ENCODE results near the gene EFCAB10.
A peak's percentile ranks its signal among the peaks of the same experiment; 100 is the strongest.
"Not testable (repeated sequence)": the region's sequence is repeated elsewhere in the genome, so short reads cannot be mapped to it uniquely, and the experiment has no call there.

EFCAB10 gene
- 0.30 to 1.1 (median 0.51) reads per million in 4 donors for total RNA-seq

DNA sequence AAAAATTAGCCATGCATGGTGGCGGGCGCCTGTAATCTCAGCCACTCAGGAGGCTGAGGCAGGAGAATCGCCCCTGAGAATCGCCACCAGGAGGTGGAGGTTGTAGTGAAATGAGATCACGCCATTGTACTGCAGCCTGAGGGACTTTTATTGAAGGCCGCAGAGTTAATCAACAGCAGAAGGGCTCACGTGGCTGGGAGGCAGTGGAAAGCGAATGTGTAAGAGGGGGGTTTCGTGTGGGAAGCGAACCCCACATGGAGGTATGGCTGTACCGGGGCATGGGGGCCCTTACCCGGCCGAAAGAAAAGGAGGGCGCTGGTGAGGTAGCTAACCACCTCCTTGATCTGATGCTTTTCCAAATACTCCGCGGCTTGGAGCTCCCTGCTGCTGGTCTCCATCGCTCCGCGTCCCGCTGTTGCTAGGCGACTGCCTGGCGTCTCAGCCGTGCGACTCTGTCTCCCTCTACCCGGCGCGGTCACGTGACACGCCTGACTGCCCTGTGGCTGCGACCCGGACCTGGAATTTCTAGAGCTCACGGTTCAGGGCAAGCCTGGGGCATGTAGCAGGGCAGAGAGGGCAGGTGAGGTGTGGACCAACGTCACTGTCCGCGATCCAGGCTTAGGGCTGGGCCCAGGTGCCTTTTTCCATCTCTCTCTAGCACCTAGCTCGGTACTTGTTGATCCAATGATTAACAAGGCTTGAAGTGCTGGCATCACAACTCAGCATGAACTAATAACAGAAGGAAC lies at the start of gene EFCAB10:
EFCAB10 (minus strand) TSS at position 428 of the 746 bp plus-strand sequence; CDS start at position 398, 30 bp downstream.
- DNase-seq = peak; percentile 15 to 48 (median 17)

DNA sequence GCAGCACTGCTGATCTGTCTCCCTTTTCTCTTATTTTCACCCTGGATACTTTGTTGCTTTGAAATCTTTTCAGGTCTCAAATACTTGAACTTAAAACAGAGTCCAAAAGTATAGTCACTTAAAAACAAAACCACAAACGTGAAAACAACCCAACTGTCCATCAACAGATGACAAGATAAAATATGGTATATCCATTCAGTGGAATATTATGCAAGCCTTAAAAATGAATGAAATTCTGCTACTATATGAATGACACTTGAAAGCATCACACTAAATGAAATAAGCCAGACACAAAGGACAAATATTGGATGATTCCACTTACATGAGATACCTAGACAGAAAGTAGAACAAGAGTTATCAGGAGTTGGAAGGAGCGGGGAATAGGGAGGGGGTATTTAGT lies 44.7 kb upstream of the EFCAB10 start:
- DNase-seq = no peak

GRCh38 chr7:105623906-105624305 lies 42.6 kb upstream of the EFCAB10 start:
- DNase-seq = no peak

GRCh38 chr7:105623378-105623777 lies 42.1 kb upstream of the EFCAB10 start:
- no peak for DNase-seq

- no peak for DNase-seq
These were observed 40.9 kb upstream of the EFCAB10 start for GRCh38 chr7:105622106-105622731.

DNA sequence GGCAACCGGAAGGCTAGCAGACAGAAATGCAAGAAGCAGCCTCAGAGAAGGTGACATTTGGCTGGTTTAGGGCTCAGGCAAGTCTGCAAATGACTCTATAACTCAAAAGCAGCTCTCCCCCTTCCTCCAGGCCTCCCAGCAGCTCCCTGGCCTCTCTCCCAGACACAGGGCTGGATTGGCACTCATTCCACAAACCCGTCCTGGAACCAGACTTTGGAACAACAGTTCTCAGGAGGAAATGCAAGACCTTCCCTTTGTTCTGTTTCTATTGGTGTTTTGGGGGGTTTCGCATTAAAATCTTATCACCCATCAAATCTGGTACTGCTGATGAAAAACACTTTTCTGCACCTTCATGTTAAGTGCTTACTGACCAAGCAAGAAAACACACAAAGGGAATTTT lies 40.3 kb upstream of the EFCAB10 start:
- DNase-seq = no peak

GRCh38 chr7:105621176-105621575 lies 39.9 kb upstream of the EFCAB10 start:
- no peak for DNase-seq

GRCh38 chr7:105619590-105619989 lies 38.3 kb upstream of the EFCAB10 start:
- DNase-seq = no peak

DNA sequence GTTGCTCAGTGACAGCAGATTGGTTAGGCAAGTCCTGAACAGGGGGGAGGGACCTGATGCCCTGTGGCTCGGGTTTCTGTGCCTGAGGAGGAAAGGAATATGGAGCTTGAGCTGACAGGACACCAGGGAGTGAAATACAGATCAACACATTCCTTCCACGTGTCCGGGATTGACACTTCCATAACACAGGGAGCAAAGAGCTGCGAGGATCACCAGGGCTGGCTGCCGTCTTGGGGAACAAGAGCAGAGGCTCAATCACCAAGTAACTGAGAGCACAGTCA lies 36.7 kb upstream of the EFCAB10 start:
- no peak for DNase-seq

DNA sequence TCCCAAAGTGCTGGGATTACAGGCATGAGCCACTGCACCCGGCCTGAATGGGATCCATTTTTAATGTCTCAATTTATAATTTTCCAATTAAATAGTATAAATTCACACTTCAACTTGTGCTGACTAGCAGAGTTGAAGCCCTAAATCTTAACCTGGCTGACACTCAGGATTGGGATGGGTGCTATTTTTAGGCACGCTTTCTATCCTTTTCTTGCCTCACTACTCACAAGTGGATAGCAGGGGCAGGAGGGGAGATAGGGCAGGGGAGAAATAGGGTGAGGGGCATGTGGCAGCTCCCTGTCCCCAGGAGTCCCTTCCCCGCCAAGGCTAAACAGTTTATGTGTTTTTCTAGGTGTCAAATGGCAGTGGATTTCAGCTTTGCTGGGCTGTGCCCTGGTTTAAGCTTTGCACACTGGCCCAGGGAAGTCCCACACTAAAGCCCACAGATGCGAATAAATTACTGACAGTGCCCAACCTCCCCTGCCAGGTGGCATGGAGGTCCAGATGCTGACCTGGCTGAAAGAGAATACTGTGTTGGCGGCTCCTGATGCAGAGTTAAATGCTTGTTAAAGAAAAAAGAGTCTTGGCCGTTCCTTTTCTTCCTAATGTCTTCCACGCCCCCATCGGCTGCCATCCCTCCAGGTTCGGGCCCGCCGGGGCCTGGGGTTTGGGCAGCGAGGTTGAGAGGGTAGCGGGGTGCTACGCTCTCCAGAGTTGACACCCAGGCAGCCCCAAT lies 36.2 kb upstream of the EFCAB10 start:
- DNase-seq = no peak

DNA sequence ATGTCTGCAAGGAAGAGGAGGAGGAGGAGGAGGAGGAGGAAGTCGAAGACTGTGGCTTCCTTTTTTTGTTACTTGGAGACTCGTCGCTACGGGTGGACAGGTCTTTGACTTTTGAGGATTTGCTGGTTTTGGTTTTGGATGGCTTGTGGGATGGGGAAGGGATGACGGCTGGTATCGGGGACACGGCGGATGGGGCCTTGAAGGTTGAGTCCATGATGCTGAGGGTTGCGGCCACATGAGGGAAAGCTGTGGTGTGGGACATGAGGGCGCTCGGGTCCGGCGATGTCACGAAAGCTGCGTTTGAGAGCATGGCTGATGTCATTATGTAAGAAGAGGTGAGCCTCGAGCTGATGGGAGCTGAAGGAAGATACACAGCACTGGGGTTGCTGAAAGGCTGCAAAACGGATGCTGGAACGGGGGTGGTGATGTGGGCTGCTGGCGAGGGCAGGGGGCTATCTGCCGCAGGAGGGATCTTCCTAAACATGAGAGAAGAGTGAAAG lies 33.1 kb upstream of the EFCAB10 start:
- no peak for DNase-seq

DNA sequence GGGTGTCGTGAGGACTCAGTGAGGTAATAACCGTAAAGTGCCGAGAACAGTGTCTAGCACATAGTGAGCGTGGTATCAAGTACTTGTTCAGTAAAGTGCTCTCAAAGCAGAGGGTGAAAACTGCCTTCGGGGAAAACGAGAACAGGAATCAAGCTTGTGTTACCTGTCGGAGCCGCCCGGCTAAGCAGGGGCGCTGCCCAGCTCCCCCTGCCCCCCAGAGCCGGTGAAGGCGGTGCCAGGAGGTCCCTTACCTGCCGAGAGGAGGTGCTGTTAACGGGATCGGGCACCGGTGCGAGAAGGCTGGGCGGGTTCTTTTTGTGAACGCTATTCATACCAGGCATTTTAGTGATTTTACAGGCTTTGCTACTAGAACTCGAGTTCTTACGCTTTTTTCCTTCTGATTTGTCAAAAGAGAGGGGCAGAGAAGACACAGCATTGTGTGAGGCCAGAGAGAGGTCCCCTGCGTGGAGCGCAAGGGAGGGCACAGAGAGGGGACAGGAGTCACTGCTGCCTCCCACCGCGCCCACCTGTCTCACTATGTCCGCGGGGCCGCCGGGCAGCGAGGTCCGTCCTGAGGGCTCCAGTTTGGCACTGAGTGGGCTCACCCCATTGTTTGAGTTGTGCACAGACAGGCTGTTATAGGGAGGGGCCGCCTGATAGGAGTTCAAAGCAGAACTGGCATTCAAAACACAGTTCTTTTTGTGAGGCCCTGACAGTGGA lies 32.5 kb upstream of the EFCAB10 start:
- DNase-seq = no peak

- no peak for DNase-seq
These were observed 31.5 kb upstream of the EFCAB10 start for GRCh38 chr7:105612806-105613205.

DNA sequence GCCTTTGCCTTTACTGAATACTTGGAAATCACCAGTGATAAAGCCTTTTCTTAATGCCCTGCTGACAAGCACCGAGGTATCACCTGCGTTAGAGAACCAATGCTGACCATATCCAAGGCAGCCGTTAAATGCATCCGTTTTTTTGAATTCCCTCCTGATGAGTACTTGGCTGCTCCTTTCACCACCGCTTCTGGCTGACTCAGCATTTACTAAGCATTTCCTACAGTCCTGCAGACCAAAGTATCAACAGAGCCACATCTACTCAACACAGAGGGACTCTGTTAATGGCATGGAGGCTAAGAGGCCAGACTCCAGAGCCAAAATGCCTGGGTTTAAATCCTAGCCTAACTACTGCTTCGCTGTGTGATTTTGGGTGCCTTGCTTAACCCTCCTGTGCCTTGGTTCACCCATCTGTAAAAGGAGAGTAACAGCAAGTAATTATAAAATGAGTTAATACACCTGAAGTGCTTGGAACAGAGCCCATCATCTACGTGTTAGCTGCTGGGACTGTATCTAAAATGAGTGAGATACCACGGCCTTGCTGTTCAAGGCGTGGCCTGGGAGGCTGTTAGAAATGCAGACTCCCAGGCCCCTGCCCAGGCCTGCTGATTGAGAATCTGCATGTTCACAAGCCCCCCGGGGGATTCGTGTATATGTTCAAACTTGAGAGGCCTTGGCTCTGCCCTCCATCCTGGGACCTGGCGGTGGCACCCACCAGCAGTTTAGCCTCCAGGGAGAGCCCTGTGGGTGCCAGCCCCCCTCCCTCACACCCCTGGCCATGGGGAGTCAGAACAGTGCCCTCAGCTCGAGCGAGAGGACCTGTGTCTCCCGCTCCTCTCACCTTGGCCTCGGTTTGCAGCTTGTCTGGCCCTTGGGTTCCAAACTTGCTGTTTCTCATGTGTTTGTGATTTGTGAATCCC lies 30.8 kb upstream of the EFCAB10 start:
- no peak for DNase-seq

DNA sequence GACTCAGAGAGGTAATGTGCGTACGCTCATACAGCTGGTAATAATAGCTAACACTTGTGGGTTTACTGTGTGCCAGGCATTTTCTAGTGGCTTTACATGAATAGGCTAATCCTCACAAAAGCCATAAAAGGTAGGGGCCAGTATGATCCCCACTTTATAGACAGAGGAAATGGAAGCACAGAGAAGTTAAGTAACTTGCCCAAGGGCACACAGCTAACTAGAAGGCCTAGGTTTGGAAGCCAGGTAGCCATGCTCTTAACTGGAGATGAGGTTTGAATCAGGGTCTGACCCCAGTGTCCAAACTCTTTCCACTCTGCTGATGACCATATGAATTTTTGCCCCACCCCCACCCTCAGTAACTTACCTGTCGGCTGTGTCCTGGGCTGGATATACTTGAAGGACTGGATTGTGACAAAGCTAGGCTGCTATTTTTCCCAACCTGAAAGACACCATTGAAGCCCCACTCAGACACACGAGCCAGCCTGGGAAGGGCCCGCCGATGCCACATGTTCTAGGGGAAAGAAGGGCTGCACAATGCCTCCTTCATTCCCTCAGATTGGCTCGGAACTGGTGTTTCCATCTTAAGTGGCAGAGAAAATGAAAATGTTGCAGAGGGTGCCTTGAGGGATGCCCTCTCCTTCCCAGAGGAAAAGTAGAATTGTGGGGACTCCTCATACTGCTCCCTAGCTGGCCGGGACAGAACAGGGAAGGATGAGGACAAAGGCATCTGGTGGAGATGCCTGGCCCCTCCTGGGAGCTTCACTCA lies 29.1 kb upstream of the EFCAB10 start:
- DNase-seq = no peak

DNA sequence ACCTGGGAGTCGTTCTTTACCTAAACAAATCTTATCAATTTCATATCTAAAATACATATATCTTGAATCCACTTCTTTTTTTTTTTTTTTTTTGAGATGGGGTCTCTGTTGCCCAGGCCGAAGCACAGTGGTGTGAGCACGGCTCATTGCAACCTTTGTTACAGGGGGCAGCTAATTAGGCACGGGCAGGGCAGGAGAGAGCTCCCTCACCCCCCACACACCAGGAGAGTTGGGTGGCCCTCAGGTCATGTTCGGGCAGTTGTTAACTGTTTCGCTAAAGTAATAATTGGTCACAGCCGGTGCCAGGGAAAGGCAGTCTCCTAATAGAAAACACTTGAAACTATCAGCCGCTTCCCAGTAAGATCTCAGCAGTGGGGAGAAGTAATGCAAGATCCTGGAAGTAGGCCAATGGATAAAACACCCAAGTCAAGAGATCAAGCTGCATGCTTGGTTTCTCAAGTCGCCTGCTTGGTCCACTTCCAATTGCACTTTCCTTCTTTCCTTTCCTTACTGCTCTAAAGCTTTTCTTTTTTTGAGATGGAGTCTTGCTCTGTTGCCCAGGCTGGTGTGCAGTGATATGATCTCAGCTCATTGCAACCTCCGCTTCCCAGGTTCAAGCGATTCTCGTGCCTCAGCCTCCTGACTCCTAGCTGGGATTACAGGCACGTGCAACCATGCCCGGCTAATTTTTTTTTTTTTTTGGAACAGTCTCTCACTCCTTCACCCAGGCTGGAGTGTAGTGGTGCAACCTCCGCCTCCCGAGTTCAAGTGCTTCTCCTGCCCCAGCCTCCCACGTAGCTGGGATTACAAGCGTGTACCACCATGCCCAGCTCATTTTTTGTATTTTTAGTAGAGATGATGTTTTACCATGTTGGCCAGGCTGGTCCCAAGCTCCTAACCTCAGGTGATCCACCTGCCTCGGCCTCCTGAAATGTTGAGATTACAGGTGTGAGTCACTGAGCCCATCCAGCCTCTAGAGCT lies 21.3 kb upstream of the EFCAB10 start:
- no peak for DNase-seq

DNA sequence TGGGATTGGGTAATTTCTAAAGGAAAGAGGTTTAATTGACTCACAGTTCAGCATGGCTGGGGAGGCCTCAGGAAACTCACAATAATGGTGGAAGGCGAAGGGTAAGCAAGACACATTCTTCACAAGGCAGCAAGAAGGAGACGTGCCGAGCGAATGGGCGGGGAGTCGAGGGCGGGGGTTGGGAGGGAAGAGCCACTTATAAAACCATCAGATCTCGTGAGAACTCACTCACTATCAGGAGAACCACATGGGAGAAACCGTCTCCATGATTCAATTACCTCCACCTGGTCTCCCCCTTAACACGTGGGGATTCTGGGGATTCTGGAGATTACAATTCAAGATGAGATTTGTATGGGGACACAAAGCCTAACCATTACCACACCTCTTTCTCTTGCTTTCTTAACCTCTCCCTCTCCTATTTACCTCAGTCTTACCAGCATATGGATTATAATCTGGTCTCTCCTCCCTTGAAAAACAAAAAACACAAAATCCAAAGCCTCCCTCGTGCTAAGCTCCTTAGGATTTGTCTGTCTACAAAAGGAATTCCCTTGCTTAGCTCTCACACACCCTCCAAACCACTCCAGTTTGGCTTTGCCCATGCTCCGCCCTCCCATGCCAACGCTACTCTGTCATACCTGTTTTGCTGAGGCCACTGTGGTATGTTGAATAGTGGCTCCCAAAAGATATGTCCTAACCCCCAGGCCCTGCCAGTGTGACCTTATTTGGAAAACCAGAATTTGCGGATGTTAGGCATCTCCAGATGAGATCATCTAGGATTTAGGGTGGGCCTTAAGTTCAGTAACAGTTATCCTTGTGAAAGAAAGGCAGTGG lies 19.6 kb upstream of the EFCAB10 start:
- DNase-seq = no peak

GRCh38 chr7:105599551-105599950 lies 18.3 kb upstream of the EFCAB10 start:
- no peak for DNase-seq

- DNase-seq = not testable (repeated sequence)
These were observed 17.8 kb upstream of the EFCAB10 start for GRCh38 chr7:105599080-105599479.

Data from T-helper 1 cell (primary cell).